Panc1 (cell line): ENCODE results near the gene STPG1. TPM values are rescaled to one million over a fixed set of nuclear protein-coding genes. Genes with fewer than 3 reads are reported as not detected.

Experiments used
- ATAC-seq: fragments of 200-7000 bp; cut with Tn5 transposase; 2 replicates; pipeline ENCODE4 v1.9.1; 2020; ENCODE audit warnings: mild to moderate bottlenecking, moderate library complexity
- BruUV-seq: library from RNA; stranded (reverse); fragments of 400-500 nt; replicated peaks from 2 replicates; lab custom pipeline; 2021; lab: Mats Ljungman, UMichigan
- CTCF ChIA-PET: fragments of 300-600 bp; sonication (Branson Sonifier 250); formaldehyde crosslinking; loops from one replicate; lab custom pipeline; 2022; ENCODE audit warnings: antibody characterized with exemption; lab: Charles Lee
- POLR2A ChIA-PET: fragments of 300-600 bp; sonication (Branson Sonifier 250); formaldehyde crosslinking; loops from one replicate; lab custom pipeline; 2022; ENCODE audit warnings: antibody characterized with exemption; lab: Charles Lee
- DNase-seq: peaks from one replicate; pipeline ENCODE4 v3.0.0-alpha.2; 2010; ENCODE audit warnings: low read depth, low spot score
- H3K27ac ChIP-seq: 2 replicates; pipeline ENCODE4 v1.5.1; 2011; ENCODE audit warnings: mild to moderate bottlenecking, low read length, inconsistent platforms
- H3K27me3 ChIP-seq: fragments of 200-500 bp; sonication (Bioruptor generic); 2 replicates; pipeline ENCODE4 v1.6.0; 2014; ENCODE audit warnings: low read length, inconsistent platforms; ENCODE audit not compliant: control insufficient read depth, insufficient read depth
- H3K36me3 ChIP-seq: fragments of 200-500 bp; sonication (Bioruptor generic); 2 replicates; pipeline ENCODE4 v1.5.1; 2014; ENCODE audit warnings: inconsistent platforms, mild to moderate bottlenecking, low read length, moderate library complexity; ENCODE audit not compliant: control insufficient read depth, insufficient read depth
- H3K4me1 ChIP-seq: 2 replicates; pipeline ENCODE4 v1.5.1; 2011; ENCODE audit warnings: inconsistent platforms, mild to moderate bottlenecking, low read length, moderate library complexity; ENCODE audit not compliant: control insufficient read depth, insufficient read depth
- H3K4me3 ChIP-seq, 2 experiments: 2 replicates each; pipeline ENCODE4 v1.5.1; 2011 to 2012; ENCODE audit warnings: low read depth in 2 of 2, low read length in 2 of 2, mild to moderate bottlenecking in 2 of 2, inconsistent platforms in 1 of 2, moderate library complexity in 1 of 2
- H3K9me3 ChIP-seq: fragments of 200-500 bp; sonication (Bioruptor generic); 2 replicates; pipeline ENCODE4 v1.5.1; 2014; ENCODE audit warnings: low read depth, mild to moderate bottlenecking, inconsistent platforms, low read length, moderate library complexity; ENCODE audit not compliant: control insufficient read depth, insufficient read depth
- POLR2AphosphoS5 ChIP-seq: IDR thresholded peaks from 2 replicates; pipeline ENCODE4 v1.6.1; 2012; ENCODE audit warnings: mild to moderate bottlenecking, low read depth, low read length, moderate library complexity
- SIN3A ChIP-seq: IDR thresholded peaks from 2 replicates; pipeline ENCODE4 v1.6.1; 2012; ENCODE audit warnings: low read depth, mild to moderate bottlenecking, low read length, moderate library complexity, borderline replicate concordance; ENCODE audit not compliant: insufficient read depth
- TCF7L2 ChIP-seq: IDR thresholded peaks from 2 replicates; pipeline ENCODE4 v1.6.1; 2011; ENCODE audit warnings: mild to moderate bottlenecking, low read depth, low read length, inconsistent platforms
- in situ Hi-C: cut with HindIII; loops from 2 replicates; pipeline ENCODE4 v1.10.0; 2016; ENCODE audit warnings: low sequenced_read_pairs, low pct_unique_long_range_greater_than_20kb
- intact Hi-C: fragments of 100-400 bp; cut with micrococcal nuclease; formaldehyde crosslinking; loops from one replicate; pipeline ENCODE4 v1.10.0; 2022; ENCODE audit not compliant: unreplicated experiment
- total RNA-seq: library from RNA; stranded (reverse); gene quantifications from one replicate; pipeline ENCODE4 v1.2.1, GENCODE V29; 2021; ENCODE audit not compliant: unreplicated experiment
- TF ChIP-seq, protein P1 (sequence below): fragments of 450-650 bp; IDR thresholded peaks from 2 replicates; pipeline ENCODE4 v1.5.1; 2017; ENCODE audit warnings: mild to moderate bottlenecking
- TF ChIP-seq, protein P2 (sequence below), 2 experiments: IDR thresholded peaks; 2 replicates each; pipeline ENCODE4 v1.6.1; 2011 to 2012; ENCODE audit warnings: low read depth in 2 of 2, control low read depth in 1 of 2, low read length in 1 of 2, mild to moderate bottlenecking in 1 of 2, moderate library complexity in 1 of 2; ENCODE audit not compliant: insufficient read depth in 1 of 2

STPG1 gene
- total RNA-seq, 1 experiment from 2014 or later: 9.9 TPM

DNA sequence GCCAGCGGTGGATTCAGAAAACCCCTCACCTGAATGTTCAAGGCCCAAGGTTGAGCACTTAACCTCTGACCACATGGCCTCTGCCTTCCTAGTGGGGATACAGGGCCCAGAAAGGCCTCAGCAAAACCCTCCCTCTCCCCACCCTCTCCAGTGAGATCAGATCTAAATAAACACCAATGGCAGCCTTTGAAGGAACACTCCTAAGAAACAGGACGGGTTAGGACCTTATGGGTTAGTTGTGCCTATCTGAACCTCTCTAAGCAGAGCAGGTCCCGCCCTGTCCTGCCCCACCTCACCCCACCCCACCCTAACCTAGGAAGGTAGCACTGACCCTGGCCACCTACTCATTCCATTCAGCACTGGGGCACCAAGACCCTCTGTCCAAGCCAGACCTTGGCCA lies 102.3 kb downstream of the STPG1 start:
- ATAC-seq (no peak), DNase-seq (no peak)
- TF ChIP-seq POLR2AphosphoS5: no peak
- TF ChIP-seq, protein P1, sequence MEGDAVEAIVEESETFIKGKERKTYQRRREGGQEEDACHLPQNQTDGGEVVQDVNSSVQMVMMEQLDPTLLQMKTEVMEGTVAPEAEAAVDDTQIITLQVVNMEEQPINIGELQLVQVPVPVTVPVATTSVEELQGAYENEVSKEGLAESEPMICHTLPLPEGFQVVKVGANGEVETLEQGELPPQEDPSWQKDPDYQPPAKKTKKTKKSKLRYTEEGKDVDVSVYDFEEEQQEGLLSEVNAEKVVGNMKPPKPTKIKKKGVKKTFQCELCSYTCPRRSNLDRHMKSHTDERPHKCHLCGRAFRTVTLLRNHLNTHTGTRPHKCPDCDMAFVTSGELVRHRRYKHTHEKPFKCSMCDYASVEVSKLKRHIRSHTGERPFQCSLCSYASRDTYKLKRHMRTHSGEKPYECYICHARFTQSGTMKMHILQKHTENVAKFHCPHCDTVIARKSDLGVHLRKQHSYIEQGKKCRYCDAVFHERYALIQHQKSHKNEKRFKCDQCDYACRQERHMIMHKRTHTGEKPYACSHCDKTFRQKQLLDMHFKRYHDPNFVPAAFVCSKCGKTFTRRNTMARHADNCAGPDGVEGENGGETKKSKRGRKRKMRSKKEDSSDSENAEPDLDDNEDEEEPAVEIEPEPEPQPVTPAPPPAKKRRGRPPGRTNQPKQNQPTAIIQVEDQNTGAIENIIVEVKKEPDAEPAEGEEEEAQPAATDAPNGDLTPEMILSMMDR: no peak
- TF ChIP-seq, protein P2, sequence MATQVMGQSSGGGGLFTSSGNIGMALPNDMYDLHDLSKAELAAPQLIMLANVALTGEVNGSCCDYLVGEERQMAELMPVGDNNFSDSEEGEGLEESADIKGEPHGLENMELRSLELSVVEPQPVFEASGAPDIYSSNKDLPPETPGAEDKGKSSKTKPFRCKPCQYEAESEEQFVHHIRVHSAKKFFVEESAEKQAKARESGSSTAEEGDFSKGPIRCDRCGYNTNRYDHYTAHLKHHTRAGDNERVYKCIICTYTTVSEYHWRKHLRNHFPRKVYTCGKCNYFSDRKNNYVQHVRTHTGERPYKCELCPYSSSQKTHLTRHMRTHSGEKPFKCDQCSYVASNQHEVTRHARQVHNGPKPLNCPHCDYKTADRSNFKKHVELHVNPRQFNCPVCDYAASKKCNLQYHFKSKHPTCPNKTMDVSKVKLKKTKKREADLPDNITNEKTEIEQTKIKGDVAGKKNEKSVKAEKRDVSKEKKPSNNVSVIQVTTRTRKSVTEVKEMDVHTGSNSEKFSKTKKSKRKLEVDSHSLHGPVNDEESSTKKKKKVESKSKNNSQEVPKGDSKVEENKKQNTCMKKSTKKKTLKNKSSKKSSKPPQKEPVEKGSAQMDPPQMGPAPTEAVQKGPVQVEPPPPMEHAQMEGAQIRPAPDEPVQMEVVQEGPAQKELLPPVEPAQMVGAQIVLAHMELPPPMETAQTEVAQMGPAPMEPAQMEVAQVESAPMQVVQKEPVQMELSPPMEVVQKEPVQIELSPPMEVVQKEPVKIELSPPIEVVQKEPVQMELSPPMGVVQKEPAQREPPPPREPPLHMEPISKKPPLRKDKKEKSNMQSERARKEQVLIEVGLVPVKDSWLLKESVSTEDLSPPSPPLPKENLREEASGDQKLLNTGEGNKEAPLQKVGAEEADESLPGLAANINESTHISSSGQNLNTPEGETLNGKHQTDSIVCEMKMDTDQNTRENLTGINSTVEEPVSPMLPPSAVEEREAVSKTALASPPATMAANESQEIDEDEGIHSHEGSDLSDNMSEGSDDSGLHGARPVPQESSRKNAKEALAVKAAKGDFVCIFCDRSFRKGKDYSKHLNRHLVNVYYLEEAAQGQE (IDR thresholded peaks at IDR 0.05; ENCODE audit: insufficient read depth in 1 of 2, low read depth in 2 of 2, low read length in 1 of 2): no peak
- TF ChIP-seq SIN3A: no peak
- TF ChIP-seq TCF7L2: no peak
- intact Hi-C loops: no loop called here
- ChIA-PET POLR2A (no interaction called here), CTCF (no interaction called here)
- Histone ChIP-seq H3K4me1 (peaks cover 2% of the 10 kb centered on the region; the same call in 1 of the 2 replicates), H3K9me3 (no peaks in the 10 kb centered on the region), H3K27ac (peak overlapping the region; percentile 25; the same call in 1 of the 2 replicates), H3K36me3 (no peaks in the 10 kb centered on the region), H3K27me3 (no peaks in the 10 kb centered on the region), H3K4me3 (no peak overlapping the region)
- BruUV-seq: no TSS peak
- in situ Hi-C loops: no loop called here

DNA sequence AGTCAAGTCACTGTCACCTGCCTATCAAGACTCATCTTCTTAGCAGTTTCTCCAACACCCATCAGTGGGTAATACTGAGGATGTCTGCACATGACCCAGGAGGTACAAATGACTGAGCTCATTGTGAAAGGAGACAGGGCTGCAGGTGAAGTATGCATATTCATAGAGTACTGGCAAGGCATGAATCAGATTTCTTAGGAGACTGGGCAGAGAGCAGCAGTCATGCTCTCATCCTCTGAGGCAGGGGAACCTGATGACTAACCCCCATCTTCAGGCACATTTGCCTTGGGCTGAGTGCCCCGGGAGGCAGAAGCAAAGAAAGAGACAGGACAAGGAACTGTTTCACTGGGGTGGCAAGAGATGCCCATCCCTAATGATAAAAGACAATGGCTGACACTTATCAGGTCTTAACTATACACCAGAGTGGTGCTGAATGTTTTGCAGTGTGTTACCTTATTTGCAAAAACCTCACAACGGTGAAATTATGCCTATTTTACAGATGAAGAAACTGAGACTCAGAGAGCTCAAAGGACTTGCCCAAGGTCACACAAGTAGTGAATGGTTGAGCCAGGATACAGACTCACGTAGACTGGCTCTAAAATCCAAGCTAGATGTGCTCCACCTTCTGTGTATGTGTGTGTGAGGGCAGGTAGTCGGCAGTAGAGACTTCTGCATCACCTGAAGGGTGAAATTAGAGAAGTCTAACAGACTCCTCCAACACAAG lies 103.7 kb downstream of the STPG1 start:
- Histone ChIP-seq H3K4me1 (no peaks in the 10 kb centered on the region; the same call in 1 of the 2 replicates), H3K9me3 (no peaks in the 10 kb centered on the region), H3K27ac (peak overlapping the region; percentile 42; the same call in 1 of the 2 replicates), H3K27me3 (no peaks in the 10 kb centered on the region), H3K36me3 (no peaks in the 10 kb centered on the region), H3K4me3 (no peak overlapping the region)
- DNase-seq: no peak
- CTCF ChIA-PET: no interaction called here
- BruUV-seq: no TSS peak
- POLR2A ChIA-PET: no interaction called here
- intact Hi-C loops (no loop called here), in situ Hi-C loops (no loop called here)
- TF ChIP-seq, protein P1: no peak
- TF ChIP-seq, protein P2 (IDR thresholded peaks at IDR 0.05; ENCODE audit: insufficient read depth in 1 of 2, low read depth in 2 of 2, low read length in 1 of 2): no peak
- TF ChIP-seq TCF7L2: no peak
- TF ChIP-seq POLR2AphosphoS5: no peak
- no peak for TF ChIP-seq SIN3A
- no peak for ATAC-seq
